Activated CD4-positive, CD25-positive, alpha-beta regulatory T cell treated with anti-CD3 and anti-CD28 coated beads, Interleukin-2, amount 50 U/mL, for 16 hours (primary cell): ENCODE results near the gene PNPLA5.

Experiments used
- DNase-seq: peaks from one replicate; pipeline ENCODE4 v3.0.0-alpha.2; 2020; ENCODE audit warnings: low read depth, low spot score

Gene PNPLA5

DNA sequence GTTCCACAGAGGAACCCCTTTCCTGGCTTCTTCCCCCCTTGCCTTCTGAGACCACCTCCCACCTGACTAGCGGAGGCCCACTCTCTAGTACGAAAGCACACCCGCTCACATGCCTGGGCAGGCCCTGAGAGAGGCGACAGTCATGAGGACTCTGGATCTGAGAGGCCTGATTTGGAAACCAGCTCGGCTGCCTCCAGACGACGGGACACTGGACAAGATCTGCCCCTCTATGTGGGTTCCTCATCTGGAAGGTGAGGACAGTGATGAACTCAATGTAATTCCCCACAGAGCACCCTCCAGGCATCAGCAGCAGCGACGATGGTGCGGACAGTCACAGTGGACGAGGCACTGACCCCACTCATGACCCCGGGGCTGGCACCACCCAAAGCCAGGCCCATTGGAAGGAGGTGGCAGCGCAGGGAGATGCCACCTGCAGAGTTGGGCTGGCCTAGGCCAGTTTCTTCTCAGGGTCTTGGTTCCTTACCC lies 37.0 kb downstream of the PNPLA5 start:
- no peak for DNase-seq

DNA sequence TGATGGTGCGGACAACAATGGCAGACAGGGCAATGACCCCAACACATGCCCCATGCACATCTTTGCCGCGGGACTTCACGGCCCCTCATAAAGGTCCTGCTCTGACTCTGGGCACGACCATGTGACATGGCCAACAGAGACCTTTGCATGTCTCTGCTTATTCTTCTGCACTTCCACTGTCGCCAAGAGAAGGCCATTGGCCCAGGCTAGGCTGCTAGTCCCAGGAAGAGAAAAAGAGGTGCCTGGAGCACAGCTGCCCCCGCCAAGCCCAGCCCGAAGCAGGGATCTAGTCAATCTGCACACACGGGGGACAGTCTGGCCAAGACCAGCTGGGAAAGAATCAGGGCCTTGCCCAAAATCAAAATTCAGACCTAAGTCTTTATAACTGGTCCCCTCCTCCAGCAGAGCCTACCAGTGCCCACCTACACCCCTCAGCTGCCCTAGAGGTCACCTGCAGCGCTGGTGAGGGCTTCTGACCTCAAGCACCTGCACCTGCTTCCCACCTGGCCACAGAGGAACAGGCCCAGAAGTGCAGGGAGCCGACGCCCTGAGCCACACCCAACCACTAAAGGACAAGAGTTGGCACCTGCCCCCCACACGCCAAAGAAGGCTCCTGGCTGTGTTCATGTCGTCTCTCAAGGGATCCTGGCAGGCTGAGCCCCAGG lies 37.6 kb downstream of the PNPLA5 start:
- no peak for DNase-seq

DNA sequence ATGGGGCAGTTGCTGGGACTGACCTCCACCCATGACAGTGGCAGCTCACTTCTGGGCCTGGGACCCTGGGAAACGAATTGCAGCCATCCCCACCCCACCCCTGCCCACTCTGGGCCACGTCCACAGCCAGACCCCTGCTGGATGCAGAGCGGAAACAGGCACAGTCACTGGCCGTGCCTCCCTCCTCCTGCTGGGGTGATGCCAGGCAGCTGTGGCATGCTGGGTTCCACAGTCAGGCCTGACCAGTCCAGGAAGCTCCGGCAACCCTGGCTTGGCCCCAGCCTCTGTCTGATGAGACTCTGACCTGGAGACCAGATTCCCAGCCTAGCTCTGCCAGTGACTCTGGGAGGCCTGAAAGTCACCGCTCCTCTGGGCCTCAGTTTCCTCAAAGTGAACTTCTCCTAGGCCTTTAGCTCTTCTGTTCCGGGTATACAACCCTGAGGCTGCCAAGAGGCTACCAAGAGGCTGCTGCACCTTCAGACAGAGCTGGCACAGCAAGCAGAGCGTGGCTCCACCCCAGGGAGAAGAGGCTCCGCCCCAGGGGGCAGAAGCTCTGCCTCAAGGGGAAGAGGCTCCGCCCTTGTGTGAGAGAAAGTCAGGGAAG lies 38.4 kb downstream of the PNPLA5 start:
- DNase-seq, result no peak

DNA sequence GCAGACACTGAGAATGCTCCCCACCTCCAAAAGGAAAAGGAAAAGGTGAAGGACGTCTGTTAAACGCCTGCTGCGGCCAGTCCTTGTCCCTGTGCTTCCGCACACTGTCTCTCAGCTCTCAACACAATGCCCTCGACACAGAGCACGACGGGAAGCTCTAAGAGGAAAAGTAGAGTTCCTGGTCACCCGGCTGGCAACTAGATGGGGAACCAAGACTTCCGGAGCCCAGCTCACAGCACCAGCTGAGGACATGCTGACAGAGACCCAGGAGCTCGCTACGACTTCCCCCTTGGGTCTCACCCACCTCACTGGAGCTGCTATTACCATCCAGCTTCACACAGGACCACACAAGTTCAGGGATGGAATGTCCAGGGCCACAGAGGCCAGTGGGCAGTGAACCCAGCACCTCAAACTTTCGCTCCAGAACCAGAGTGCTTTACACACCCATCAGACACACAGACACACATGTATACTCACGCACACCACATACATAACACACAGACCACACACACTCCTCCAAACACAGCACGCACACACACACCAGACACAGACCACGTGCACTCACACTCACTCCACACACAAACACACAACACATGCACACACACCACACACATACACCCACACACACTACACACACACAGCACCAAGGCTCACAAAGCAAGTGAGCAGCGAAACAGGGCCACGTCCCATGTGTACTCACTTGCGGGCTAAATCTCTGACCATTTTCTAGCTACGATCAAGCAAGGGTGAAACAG lies 39.1 kb downstream of the PNPLA5 start:
- no peak for DNase-seq

DNA sequence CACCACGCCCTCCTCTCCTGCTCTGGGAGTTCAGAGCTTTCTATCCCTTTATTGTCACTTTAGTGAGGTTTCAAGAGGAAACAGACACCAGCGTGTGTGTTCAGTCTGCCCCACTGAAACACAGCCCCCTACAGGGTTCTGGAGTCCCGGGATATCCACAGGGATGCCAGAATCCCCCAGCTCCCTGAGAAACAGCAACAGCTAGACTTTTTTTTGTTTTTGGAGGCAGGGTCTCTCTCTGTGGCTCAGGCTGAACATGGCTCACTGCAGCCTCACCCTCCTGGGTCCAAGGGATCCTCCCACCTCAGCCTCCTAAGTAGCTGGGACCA lies 39.9 kb downstream of the PNPLA5 start:
- no peak for DNase-seq

DNA sequence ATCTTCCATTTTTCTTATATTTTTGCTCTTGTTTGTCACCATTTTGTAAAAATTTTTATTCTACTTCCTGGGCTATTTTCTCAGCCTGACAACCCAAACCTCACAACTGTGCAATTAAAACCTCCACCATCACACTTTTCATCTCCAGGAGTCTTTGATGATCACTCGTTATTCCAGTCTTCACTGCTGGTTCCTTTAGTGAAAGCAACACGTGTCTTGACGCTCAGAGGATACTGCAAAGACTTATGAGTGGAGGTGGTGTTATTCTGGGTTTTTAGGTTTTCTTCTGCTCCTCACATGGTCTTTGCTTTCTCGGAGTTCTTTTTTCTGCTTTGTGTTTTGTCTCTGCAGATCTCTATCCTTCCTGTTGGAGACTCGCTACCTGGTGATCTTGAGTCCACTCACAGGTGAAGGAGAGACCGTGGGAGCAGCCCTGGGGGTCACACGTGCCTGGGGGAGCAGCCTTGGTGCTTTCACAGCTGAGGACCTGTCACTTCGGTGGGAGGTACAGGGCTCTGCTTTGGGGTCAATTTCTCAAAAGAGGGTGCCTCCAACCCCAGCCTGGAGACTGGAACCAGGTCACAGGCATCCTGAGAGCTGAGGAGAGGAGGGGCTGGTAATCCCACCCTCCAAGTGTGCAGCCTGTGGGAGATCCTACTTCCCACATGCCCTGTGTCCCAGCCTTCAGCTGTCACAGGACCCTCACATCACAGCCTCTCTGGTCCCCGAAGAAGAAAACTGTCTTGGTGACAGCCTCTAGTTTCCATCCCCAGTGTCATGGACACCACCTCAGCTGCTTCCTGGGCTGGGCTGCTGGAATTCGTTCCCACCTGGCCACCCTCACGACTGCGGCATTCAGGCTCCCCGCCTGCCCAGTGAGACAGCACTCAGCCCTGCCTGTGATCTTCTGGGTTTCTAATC lies 40.5 kb downstream of the PNPLA5 start:
- DNase-seq, result no peak

DNA sequence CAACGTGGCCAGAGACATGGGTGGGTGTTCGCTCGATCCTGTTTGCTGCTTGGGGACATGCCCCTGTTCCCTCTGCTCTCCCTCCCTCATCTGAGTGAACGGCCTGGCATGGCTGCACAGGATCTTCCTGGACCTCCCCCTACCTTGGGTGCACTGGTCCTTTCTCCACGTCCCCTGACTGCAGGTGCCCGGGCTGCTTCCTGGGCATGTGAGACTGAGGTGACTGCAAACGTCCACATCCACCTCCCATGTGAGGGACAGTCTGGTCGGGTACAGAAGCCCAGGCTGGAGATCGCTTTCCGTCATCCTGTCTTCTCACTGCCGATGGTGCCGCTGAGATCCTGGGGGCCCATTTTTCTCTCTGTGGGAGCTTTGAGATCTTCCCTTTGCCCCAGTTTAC lies 41.3 kb downstream of the PNPLA5 start:
- DNase-seq, result no peak

DNA sequence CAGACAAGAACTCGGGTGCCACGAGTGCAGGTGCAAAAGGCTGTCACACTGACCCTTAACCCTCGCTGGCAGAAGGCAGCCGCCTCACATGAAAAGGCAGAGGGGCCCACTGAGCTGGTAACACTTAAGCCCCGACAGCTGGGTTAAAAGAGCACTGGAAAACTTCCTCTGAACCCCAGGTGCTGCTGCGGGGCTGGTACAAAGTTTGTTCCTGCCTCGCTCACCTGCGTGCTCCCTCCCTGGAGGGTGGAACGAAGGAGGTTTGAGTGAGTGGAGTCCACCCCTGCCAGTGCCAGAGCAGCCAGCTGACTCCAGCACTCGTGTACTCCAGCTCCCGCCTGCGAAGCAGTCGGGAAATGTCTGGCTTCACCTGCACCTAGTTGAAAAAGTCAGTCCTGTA lies 42.1 kb downstream of the PNPLA5 start:
- no peak for DNase-seq

DNA sequence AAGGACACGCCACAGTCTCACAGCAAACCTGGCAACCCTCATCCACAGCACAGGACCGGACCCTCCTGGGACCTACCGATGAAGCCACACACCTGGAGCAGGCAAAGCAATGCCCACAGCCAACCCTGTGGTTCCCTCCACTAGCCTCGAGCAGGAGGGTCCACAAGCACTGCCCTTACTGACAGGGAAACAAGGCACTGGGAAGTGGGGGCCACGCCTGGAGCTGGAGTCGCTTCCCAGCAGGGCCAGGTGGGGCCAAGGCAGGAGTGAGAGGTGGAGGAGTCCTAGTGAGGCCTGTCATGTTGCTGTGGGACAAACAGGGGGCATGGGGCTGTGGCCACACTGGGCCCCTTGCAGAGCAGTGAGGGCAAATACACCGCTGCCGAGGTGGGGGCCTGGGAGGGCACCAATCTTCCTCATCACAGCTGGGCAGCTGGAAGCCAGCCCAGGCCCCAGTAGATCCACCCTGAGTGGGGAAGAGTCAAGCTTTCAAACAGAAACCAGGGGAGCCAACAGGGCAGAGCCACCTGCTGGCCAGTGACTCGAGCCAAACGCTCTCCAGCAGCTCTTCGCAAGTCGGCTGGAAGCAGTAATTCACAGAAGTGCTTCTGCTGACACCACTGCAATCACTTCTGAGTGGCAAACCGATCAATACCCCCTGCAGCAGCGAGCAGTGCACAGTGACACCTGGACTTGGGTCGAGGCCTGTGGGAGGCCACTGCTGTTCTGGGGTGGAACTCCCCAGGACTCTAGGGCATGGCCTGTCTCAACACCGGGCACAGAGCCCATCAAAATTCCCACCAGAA lies 43.2 kb downstream of the PNPLA5 start:
- DNase-seq, result no peak

DNA sequence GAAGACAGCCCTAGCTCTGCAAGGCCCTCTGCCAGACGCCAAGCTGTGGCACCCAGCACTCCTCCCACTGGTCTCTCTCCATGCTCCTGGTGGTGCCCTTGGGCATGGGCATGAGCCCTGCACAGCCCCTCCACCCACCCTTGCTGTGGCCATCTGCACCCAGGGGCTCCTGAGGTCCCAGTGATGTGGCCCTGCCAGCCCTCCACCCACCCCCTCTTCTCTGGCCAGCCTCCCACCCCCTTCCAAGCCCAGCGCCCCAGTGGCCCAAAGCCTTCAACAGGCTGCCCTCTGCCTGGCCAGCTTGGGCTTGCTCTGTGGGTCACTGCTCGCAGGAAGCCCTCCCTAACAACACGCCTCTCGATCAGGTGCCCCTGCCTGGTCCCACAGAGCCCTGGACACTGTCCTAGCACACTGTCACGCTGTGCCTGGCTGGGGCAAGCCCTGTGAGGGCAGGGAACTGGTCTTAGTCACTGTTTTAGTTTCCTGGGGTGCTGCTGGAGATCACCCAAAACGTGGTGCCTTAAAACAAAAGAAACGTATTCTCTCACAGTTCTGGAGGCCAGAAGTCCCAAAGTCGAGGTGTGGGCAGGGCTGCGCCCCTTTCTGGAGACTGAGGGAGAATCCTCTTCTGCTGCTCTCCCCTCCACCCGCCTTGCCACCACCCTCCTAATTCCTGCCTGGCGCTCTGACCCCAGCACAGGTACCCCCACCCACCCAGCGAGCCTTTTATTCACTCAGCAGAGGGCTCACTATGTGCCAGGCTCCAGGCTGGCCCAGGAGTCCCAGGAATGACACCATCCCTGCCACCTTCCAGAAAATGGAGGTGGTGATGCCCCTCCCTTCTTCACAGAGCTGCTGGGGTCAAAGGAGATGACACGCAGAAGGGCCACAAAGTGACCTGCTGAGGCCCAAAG lies 44.2 kb downstream of the PNPLA5 start:
- no peak for DNase-seq

DNA sequence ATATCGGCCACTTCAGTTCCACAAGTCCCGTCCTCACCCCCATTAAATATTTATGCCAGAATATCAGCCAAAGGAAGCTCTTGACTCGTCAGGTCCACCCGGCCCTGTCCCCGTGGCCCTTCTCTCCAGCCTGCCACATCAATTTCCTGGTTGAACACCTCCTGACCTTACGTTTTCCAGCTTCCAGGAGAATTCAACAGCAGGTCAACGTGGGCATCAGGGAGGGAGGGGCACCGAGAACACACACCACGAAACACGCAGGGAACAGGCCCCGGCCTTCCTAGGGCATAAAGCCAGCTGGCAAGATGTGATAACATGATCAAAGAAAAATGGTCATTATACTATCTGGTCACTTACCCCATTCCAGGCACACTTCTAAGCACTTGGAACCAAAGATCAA lies 44.8 kb downstream of the PNPLA5 start:
- no peak for DNase-seq

DNA sequence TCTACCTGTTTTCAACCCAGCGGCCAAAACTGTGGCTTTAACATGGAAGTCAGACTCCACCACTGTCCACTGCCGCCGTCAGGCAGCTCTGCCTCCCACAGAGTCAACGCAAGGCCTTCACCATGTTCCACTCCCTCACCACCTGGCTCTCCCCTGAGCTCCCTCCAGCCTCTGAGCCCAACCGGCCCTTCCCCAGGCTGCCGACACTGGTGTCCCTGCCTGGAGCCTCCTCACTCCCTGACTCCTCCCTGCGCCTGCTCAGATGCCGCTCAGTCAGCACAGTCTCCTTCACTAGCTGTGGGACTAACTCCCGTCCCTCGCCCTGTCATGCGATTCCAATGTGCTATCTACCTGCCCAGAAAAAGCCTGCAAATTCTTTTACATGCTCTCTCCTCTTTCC lies 45.8 kb downstream of the PNPLA5 start:
- DNase-seq, result no peak

DNA sequence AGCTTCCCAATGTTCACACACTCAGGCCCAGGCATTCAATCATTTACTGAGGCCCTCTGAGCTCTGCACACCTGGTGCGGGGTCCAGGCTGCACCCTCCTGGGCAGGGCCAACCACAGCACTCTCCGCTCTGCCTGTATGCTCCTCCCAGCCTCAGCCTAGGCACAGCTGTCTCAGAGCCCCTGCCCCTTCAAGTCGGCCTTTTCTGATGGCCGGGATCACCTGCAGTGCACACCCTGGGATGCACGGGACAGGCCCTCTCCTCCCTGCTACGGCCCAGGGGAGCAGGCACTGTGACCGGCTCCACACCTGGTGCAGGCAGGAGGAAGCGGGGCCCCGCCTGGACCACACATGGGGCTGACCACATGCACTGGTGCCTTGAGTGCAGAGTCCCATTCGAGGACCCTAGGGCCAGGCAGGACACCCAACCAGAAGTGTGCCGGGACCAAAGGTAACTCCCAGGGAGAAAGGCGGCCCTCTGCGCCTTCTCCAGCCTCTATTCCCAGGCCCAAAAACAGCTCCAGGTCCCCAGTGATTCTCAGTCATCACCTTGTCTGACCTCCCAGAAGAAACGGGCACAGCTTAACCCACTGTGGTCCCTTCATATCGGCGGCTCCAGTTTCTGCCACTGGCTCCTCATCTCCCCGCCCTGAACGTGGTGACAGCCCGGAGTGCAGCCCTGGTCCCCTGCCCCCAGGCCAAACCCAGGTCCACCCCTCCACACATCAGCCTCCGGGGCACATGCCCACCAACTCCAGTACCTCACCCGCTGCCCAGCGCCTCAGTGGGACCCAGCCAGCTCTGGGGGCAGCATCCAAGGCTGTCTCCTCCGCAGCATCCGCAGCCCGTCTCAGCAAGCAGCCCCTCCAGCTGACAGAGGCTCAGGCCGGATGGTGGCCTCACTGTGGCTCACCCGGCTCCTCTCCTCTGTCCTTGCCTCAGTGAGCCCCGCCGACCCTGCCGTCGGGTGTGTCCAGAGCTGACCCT lies 47.0 kb downstream of the PNPLA5 start:
- DNase-seq, result no peak

DNA sequence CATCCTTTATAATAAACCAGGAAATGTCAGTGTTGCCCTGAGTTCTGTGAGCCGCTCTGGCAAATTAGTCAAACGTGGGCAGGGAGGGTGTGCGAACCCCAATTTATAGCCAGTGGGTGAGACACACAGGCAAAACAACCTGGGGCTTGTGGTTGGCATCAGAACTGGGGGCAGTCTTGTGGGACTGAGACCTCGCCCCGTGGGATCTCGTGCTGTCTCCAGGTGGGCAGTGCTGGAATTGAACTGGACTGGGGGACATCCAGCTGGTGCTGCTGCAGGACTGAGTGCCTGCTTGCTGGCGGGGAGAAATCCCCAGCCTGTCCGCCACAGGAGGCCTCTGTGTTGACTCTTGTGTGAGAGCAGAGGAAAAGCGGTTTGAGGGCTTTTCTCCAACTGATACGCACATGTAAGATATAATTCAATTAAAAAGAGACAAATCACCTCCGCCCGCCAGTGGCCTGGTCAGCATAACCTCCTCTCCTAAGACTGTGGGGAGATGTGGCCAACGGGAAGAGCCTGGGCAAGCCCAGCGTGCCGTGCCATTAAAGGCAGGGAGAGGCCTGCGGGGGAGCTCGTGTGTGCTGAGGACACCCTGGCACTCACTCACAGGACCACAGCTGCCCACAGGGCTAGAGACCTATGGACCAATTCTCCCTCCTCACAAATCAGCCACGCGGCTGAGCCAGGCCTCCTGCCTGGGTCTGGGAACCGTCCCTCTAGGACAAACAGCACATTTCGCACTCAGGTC lies 47.9 kb downstream of the PNPLA5 start:
- no peak for DNase-seq

DNA sequence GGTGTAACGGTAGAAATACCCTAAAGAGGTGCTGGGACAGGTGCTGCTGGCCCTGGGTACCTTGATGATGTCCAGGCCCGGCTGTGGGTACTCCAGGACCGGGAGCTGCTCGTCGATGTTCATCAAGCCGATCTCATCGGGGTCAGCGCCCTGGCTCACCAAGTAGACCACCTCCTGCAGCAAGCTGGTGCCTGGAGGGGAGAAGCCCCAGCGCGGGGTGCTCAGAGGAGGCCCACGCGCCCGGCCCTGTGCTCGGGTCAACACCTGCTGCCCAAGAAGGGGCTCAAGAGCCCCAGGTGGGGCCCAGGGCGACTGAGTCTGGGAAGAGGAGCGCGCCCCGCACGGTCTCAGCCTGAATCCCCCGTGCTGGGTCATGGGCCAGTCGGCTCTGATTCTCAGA lies 50.1 kb downstream of the PNPLA5 start:
- no peak for DNase-seq

DNA sequence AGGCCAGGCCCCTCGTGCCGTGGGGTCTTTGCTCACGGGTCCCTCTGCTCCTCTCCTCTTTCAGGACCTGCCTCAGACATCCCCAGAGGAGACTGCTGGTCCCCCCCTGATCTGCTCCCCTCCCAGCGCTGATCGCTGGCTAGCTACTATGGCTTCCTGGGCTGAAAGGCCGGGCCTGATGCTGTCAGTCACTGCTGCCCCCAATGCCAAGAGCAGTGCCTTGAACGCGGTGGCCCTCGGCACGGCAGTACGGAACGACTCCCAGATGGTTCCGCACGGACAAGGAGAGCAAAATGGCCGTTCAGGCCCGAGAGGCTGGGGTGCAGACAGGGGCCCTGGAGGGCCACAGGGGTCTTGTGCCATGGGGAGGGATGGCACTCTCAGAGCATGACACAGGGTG lies 51.0 kb downstream of the PNPLA5 start:
- no peak for DNase-seq

DNA sequence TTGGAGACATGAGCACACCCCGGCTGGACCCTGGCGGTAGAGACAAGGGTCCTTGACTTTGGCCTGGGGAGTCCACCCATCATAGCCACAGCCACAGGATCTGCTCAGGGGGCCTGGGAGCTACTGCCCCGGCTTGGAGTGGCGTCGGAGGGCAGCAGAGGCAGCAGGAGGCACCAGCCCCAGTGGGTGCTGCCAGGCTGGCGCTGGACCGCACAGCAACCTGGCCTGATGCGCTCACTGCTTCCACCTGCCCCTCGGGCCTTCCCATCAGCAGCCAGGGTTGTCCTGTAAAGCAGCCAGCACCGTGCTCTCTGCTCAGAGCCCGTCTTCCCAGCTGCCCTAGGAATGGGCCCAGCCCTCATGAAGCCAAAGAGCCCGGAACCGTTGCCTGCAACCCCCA lies 51.4 kb downstream of the PNPLA5 start:
- no peak for DNase-seq

DNA sequence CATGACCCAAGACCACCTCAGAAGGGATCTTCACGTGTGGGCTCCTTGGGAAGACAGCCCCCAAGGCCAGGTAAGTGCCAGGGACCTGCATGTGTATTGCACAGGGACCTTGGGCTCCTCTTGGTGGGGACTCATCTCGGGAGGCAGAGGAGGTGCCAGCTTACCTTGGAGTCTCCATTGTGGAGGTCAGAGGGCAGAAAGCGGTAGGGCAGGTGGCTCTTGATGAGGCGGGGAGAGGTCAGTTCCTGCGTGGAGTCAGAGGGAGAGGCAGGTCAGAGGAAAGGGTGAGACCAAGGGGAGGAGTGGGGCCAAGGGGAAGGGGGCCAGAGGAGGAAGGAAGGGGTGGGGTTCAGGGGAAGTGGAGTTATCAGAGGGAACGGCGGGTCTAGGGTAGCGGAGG lies 52.0 kb downstream of the PNPLA5 start:
- no peak for DNase-seq
